HFF-Myc (cell line): ENCODE data around the gene UST.

Source experiments
- DNase-seq: peaks from one replicate; pipeline ENCODE4 v3.0.0-alpha.2; 2011; ENCODE audit warnings: low read depth; ENCODE audit errors: extremely low read depth
- H3K4me3 ChIP-seq: replicated peaks from 2 replicates; pipeline ENCODE4 v1.5.1; 2011; ENCODE audit warnings: low read depth, mild to moderate bottlenecking, control low read depth, low read length
- TF ChIP-seq, protein P1 (sequence below): IDR thresholded peaks from 2 replicates; pipeline ENCODE4 v1.5.1; 2012; ENCODE audit warnings: mild to moderate bottlenecking, low read depth, low read length, control low read depth; ENCODE audit errors: missing control alignments

Gene UST

DNA sequence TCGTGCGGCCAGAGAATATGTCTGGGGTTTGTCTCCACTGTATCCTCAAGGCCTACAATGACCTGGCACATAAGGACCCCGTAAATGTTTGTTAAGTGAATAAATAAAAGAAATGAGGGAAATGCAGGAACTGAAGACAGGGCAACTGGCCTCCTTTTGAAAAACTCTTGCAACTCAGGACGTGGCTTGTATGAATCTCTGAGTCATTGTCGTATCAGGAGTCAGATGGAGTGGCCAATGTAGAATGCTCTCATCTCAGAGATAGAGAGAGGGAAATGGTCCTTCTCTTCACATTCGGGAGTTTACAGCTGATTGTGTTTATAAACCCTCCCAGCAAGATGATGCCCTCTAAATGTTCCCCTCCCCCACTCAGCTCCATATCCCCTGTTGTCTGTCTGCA lies 57.1 kb downstream of the UST start:
- no peak for DNase-seq

DNA sequence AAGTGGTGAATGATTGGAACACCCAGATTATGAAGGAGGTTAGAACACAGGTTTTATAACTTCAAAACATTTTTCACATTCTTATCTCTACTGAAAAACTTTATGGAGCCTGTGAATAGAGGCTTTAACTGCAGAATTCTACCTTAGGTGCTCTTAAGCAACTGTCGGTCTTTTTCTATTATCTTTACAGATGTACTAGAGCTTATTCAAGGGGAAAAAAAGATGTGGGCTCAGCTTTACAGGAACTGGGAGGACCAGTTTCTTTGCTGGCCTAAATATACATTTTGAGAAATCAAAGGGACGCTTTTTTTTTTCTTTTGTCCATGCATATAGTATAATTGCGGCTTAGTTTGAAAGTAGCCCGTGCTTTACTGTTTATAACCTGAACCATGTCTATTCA lies 58.9 kb downstream of the UST start:
- DNase-seq: no peak
- H3K4me3 ChIP-seq: no peak overlapping the region
- TF ChIP-seq, protein P1, sequence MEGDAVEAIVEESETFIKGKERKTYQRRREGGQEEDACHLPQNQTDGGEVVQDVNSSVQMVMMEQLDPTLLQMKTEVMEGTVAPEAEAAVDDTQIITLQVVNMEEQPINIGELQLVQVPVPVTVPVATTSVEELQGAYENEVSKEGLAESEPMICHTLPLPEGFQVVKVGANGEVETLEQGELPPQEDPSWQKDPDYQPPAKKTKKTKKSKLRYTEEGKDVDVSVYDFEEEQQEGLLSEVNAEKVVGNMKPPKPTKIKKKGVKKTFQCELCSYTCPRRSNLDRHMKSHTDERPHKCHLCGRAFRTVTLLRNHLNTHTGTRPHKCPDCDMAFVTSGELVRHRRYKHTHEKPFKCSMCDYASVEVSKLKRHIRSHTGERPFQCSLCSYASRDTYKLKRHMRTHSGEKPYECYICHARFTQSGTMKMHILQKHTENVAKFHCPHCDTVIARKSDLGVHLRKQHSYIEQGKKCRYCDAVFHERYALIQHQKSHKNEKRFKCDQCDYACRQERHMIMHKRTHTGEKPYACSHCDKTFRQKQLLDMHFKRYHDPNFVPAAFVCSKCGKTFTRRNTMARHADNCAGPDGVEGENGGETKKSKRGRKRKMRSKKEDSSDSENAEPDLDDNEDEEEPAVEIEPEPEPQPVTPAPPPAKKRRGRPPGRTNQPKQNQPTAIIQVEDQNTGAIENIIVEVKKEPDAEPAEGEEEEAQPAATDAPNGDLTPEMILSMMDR: no peak

More for the DNA sequence above, 57.1 kb downstream of the UST start:
- no peak overlapping the region for H3K4me3 ChIP-seq
- TF ChIP-seq, protein P1: no peak

DNA sequence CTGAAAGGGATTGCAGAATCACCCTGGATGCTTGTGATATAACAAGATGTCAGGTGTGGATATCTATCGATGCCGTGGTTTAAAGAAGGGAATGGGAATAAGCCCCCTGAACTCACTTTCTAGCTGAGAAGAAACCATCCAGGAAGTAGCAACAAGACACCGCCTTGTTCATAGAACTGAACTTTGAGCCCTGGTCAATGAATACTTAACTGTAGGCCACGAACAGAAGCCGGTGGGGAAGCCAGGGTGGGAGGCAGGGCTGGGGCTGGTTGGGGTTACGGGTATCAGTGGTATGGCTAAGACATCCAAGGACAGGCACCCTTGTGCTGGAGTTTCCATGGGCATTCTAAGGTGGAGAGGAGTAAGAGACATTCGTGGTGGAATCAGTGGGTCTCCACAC lies 61.0 kb downstream of the UST start:
- TF ChIP-seq, protein P1: no peak
- DNase-seq: no peak
- no peak overlapping the region for H3K4me3 ChIP-seq

DNA sequence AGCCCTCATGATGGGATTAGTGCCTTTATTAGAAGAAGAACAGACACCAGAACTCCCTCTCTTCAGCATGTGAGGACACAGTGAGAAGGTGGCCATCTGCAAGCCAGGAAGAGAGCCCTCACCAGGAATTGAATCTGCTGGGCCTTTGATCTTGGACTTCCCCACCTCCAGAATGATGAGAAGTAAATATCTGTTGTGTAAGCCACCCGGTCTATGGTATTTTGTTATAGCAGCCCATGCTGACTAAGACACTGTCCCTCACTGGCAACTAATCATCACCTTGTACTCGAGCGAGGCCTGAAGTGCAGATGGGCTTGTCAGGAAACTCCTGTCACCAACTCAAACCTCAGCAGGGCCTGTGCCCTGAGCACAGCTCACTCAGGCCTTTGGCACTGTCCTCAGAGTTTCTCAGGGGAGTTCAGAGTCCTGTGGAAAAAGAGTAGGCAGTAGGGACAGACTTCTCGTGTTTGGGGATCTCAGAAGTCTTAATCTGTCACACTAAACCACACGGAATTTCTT lies 62.0 kb downstream of the UST start:
- H3K4me3 ChIP-seq: no peak overlapping the region
- TF ChIP-seq, protein P1: no peak
- no peak for DNase-seq

DNA sequence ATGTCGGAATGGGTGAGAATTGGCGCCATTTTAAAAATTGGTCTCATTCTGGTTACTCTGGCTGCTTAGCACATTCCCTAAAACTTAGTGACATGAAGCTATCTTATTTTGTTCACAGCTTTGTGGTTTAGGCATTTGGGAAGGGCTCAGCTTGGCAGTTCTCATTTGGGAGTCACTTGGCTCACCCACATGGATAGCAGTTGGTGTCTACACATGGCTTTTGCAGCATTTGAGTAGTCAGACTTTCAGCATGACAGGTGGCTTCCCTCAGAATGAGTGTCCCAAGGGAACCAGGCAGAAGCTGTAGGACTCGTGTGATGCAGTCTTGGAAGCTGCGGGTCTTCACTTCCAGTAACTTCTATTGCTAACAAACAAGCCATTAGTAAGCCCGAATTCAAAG lies 64.6 kb downstream of the UST start:
- TF ChIP-seq, protein P1: no peak
- DNase-seq: no peak
- no peak overlapping the region for H3K4me3 ChIP-seq

DNA sequence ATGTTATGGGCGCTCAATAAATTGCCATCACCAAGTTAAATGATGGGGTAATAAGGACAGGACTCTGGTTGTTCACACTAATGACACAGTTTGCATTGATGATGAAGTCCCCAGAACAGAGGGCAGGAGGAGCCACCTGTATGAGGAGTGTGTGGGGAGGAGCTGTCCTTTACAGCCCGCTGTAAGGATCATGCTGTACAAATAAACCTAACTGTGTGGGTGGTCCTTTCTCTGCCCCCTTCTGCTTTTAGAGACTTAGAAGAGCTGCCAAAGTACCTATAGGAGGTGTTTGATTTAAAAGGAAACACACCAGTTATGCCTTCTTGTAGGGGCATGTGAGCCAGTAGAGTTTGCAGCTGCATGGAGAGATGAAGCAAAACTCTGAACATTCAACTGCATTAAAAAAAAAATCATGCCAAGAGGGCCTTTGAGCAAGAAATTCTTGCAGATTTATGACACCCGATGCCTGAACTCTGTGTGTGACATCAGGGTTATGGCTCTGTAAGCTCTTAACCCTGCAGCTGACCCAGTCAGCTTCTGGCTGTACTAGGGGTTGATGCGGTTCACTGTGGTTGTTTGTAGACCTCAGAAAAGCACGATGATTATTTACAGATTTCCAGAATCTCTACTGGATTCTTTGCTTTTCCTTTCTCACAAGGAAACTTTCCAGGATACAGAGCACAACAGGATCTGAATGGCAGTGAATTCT lies 67.4 kb downstream of the UST start:
- no peak for DNase-seq
- H3K4me3 ChIP-seq: no peak overlapping the region
- TF ChIP-seq, protein P1: no peak
